ENCODE data around the gene WDR77.

WDR77 gene

DNA sequence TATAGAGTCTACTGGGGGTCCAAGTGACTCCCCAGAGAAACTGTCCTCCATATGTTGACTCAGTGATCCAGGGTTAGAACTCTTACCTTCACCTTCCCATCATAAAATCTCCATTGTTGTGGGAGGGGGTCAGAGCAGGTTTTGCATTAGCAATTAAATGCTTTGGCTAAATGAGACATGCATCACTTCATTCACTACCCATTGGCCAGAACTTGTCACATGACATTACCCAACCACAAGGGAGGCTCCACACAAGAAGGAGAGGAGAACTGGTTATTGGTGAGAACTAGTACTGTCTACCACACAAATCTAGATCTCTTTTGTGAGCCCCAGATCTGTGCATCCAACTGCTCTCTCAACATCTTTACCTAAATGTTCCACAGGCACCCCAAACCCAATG lies 20.5 kb upstream of the WDR77 start:
- H3K9me3 ChIP-seq (ENCODE audit: control insufficient read depth in 1 of 2, low read length in 2 of 2) = no peaks in the 10 kb centered on the region
- H3K36me3 ChIP-seq (ENCODE audit: control insufficient read depth in 1 of 2, insufficient read depth in 2 of 2, low read length in 2 of 2) = peaks cover 11 to 60% of the 10 kb centered on the region in 2 donors
- no peak overlapping the region for H3K27ac ChIP-seq (ENCODE audit: low read length)
- H3K4me1 ChIP-seq (ENCODE audit: control insufficient read depth in 1 of 2, insufficient read depth in 2 of 2, low read length in 2 of 2) = no peaks in the 10 kb centered on the region
- no peak overlapping the region for H3K4me3 ChIP-seq (ENCODE audit: low read depth in 1 of 2, low read length in 2 of 2)
- no peaks in the 10 kb centered on the region for H3K27me3 ChIP-seq (ENCODE audit: low read depth, low read length)

DNA sequence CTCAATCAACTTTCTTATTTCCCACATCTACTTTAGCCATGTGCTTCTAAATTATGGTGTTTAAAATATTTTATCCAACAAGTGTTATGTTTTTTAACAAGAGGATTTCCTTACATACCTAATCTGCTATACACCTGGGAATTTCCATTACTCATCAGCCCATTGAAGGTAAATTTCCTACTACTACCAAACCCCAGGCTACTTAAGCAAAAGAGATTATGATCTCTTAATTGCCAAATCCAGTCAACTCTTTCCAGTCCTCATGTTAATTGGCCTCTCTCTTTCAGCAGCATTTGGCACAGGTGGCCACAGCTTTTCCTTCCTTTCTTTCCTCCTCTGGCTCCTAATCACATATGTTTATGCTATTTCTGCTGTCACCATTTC lies 19.7 kb upstream of the WDR77 start:
- H3K9me3 ChIP-seq (ENCODE audit: control insufficient read depth in 1 of 2, low read length in 2 of 2) = no peaks in the 10 kb centered on the region
- H3K27me3 ChIP-seq (ENCODE audit: low read depth, low read length) = no peaks in the 10 kb centered on the region
- no peak overlapping the region for H3K27ac ChIP-seq (ENCODE audit: low read length)
- peaks cover 11 to 60% of the 10 kb centered on the region in 2 donors for H3K36me3 ChIP-seq (ENCODE audit: control insufficient read depth in 1 of 2, insufficient read depth in 2 of 2, low read length in 2 of 2)
- no peak overlapping the region for H3K4me3 ChIP-seq (ENCODE audit: low read depth in 1 of 2, low read length in 2 of 2)
- no peaks in the 10 kb centered on the region for H3K4me1 ChIP-seq (ENCODE audit: control insufficient read depth in 1 of 2, insufficient read depth in 2 of 2, low read length in 2 of 2)

DNA sequence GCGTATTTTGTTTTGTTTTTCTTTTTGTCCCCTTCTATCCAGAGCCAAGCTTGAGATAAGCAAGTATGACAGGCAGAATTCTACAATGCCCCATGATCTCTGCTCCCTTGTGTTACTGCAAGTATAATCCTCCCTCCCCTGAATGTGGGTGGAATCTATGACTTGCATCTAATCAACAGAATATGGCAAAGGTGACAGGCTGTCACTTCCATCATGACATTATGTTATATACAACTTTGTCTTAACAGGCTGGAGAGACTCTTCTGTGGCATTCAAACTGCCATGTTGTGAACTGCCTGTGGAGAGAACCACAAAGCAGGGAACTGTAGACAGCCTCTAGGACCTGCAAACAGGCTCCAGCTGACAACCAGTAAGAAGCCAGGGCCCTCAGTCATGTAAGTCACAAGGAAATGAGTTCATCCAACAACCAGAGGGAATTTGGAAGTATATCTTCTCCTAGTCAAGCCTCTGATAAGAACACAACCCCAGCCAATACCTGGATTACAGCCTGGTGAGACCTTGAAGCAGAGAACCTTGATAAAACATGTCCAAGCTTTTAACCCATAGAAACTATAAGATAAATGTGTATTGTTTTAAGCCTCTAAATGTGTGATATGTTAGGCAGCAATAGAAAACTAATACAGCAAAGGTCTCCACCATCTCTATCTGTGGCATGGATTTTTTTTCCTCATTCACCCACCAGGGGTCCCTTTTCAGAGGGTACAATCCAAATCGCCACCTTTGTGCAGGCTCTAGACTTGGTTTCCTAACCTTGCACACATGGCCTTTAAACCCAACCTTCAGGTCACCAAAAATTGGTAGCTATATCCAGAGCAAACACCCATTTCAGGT lies 19.0 kb upstream of the WDR77 start:
- Histone ChIP-seq H3K9me3 (ENCODE audit: control insufficient read depth in 1 of 2, low read length in 2 of 2) (no peaks in the 10 kb centered on the region), H3K27ac (ENCODE audit: low read length) (no peak overlapping the region), H3K4me3 (ENCODE audit: low read depth in 1 of 2, low read length in 2 of 2) (no peak overlapping the region), H3K27me3 (ENCODE audit: low read depth, low read length) (no peaks in the 10 kb centered on the region), H3K36me3 (ENCODE audit: control insufficient read depth in 1 of 2, insufficient read depth in 2 of 2, low read length in 2 of 2) (peaks cover 14 to 60% of the 10 kb centered on the region in 2 donors), H3K4me1 (ENCODE audit: control insufficient read depth in 1 of 2, insufficient read depth in 2 of 2, low read length in 2 of 2) (no peaks in the 10 kb centered on the region)

DNA sequence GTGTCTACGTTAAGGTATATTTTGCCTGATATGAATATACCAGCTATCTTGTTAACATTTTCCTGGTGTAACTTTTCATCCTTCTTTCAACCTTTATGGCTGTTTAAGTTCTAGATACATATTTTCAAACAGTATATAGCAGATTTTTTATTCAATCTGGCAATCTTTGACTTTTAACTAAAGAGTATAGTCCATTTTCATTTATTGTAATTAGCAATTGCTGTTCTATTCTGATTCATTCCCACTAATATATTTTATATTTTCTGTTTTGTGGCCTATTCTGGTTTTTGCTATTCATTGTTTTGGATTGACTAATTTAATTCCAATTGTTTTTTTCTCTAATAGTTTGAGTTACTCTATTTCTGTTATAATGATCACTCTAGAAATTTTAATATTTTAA lies 17.4 kb upstream of the WDR77 start:
- H3K36me3 ChIP-seq (ENCODE audit: control insufficient read depth in 1 of 2, insufficient read depth in 2 of 2, low read length in 2 of 2) = peaks cover 25 to 61% of the 10 kb centered on the region in 2 donors
- no peak overlapping the region for H3K4me3 ChIP-seq (ENCODE audit: low read depth in 1 of 2, low read length in 2 of 2)
- no peaks in the 10 kb centered on the region for H3K27me3 ChIP-seq (ENCODE audit: low read depth, low read length)
- H3K4me1 ChIP-seq (ENCODE audit: control insufficient read depth in 1 of 2, insufficient read depth in 2 of 2, low read length in 2 of 2) = peaks cover 0 to 5% of the 10 kb centered on the region in 2 donors
- no peaks in the 10 kb centered on the region for H3K9me3 ChIP-seq (ENCODE audit: control insufficient read depth in 1 of 2, low read length in 2 of 2)
- H3K27ac ChIP-seq (ENCODE audit: low read length) = no peak overlapping the region

DNA sequence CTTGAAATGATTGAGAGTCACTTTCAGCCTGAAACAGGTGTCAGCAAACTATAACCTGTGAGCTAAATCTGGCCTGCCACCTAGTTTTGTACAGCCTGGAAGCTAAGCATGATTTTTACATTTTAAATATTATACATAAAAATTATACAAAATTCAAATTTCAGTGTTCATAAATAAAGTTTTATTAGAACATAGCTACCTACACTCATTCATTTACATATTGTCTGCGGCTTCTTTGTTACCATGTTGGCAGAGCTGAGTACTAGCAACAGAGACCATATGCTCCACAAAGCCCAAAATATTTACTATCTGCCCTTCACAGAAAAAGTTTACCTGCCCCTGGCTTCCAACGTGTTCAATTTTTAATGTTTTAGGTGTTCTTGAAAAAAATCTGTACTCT lies 16.7 kb upstream of the WDR77 start:
- H3K36me3 ChIP-seq (ENCODE audit: control insufficient read depth in 1 of 2, insufficient read depth in 2 of 2, low read length in 2 of 2) = peaks cover 26 to 59% of the 10 kb centered on the region in 2 donors
- H3K27me3 ChIP-seq (ENCODE audit: low read depth, low read length) = no peaks in the 10 kb centered on the region
- H3K4me1 ChIP-seq (ENCODE audit: control insufficient read depth in 1 of 2, insufficient read depth in 2 of 2, low read length in 2 of 2) = peaks cover 0 to 5% of the 10 kb centered on the region in 2 donors
- no peaks in the 10 kb centered on the region for H3K9me3 ChIP-seq (ENCODE audit: control insufficient read depth in 1 of 2, low read length in 2 of 2)
- H3K4me3 ChIP-seq (ENCODE audit: low read depth in 1 of 2, low read length in 2 of 2) = no peak overlapping the region
- no peak overlapping the region for H3K27ac ChIP-seq (ENCODE audit: low read length)

DNA sequence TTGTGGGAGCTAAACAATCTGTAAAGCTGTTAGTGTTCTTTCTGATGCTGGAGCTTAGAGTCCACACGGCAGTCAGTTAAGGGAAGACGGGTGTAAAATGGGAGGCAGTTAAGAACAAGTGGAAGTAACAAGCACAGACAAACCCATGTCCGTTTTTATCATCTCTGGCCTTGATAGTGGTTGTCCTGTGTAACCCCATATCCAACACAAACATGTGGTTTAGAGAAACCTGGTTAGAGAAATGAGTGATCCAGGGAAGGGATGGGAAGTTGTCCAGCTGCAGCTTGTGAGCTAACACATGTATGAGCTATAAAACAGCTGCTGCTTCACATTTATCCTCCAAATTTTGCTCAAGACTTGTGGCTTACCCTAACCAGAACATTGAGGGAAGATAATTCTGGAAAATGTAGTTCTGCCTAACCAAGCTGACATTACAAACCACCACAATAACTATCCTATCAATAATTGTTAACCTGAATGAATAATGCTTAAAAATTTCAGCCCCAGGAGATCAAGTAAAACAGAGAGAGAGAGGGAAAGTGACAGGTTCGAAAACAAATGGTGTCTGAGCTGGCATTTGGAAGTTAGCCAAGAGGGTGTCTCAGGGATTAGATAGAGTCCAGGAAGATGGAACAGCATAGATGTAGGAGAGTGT lies 14.1 kb upstream of the WDR77 start:
- H3K9me3 ChIP-seq (ENCODE audit: control insufficient read depth in 1 of 2, low read length in 2 of 2) = no peaks in the 10 kb centered on the region
- H3K27me3 ChIP-seq (ENCODE audit: low read depth, low read length) = no peaks in the 10 kb centered on the region
- H3K4me3 ChIP-seq (ENCODE audit: low read depth in 1 of 2, low read length in 2 of 2) = no peak overlapping the region
- H3K27ac ChIP-seq (ENCODE audit: low read length) = no peak overlapping the region
- peaks cover 0 to 5% of the 10 kb centered on the region in 2 donors for H3K4me1 ChIP-seq (ENCODE audit: control insufficient read depth in 1 of 2, insufficient read depth in 2 of 2, low read length in 2 of 2)
- H3K36me3 ChIP-seq (ENCODE audit: control insufficient read depth in 1 of 2, insufficient read depth in 2 of 2, low read length in 2 of 2) = peaks cover 33 to 55% of the 10 kb centered on the region in 2 donors

DNA sequence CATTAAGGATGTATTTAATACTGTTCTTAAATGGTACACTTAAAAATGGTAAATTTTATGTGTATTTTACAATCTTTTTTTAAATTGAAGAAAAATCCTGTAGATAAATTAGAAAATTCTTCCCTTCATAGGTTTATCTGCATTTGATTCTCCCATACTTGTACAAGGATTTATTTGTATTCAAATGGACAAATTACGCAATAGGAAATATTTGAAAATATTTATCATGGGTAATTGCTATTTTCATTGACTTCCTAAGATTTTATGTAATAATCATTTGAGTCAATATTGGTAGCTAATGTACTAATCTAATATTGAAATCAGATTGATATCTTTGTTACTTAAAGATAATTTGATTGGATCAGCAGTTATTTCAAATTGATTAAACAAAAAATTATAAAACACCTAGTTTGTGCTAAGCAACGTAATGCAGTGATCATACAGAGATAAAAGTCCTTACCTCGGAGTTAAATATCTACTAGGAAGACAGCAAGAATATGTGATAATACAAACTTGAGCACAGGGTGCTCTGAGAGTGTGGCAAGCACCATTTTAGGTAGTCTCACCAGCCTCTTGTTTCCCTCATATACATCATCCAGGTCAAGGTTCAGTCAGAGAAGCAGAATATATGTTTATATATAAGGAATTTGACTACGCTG lies 13.4 kb upstream of the WDR77 start:
- Histone ChIP-seq H3K27ac (ENCODE audit: low read length) (no peak overlapping the region), H3K27me3 (ENCODE audit: low read depth, low read length) (no peaks in the 10 kb centered on the region), H3K4me1 (ENCODE audit: control insufficient read depth in 1 of 2, insufficient read depth in 2 of 2, low read length in 2 of 2) (peaks cover 0 to 5% of the 10 kb centered on the region in 2 donors), H3K36me3 (ENCODE audit: control insufficient read depth in 1 of 2, insufficient read depth in 2 of 2, low read length in 2 of 2) (peaks cover 39 to 55% of the 10 kb centered on the region in 2 donors), H3K4me3 (ENCODE audit: low read depth in 1 of 2, low read length in 2 of 2) (no peak overlapping the region), H3K9me3 (ENCODE audit: control insufficient read depth in 1 of 2, low read length in 2 of 2) (no peaks in the 10 kb centered on the region)

DNA sequence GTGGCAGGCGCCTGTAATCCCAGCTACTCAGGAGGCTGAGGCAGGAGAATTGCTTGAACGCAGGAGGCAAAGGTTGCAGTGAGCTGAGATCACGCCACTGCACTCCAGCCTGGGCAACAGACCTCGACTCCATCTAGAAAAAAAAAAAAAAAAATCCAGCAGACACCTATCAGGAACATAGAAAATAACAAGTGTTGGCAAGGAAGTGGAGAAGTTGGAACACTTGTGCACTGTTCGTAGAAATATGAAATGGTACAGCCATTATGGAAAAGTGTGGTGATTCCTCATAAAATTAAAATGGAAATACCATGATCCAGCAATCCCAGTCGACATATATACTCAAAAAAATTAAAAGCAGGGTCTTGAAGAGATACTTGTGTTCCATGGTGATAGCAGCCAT lies 12.7 kb upstream of the WDR77 start:
- H3K27me3 ChIP-seq (ENCODE audit: low read depth, low read length) = no peaks in the 10 kb centered on the region
- H3K9me3 ChIP-seq (ENCODE audit: control insufficient read depth in 1 of 2, low read length in 2 of 2) = no peaks in the 10 kb centered on the region
- H3K36me3 ChIP-seq (ENCODE audit: control insufficient read depth in 1 of 2, insufficient read depth in 2 of 2, low read length in 2 of 2) = peaks cover 47 to 59% of the 10 kb centered on the region in 2 donors
- no peak overlapping the region for H3K27ac ChIP-seq (ENCODE audit: low read length)
- peaks cover 0 to 5% of the 10 kb centered on the region in 2 donors for H3K4me1 ChIP-seq (ENCODE audit: control insufficient read depth in 1 of 2, insufficient read depth in 2 of 2, low read length in 2 of 2)
- H3K4me3 ChIP-seq (ENCODE audit: low read depth in 1 of 2, low read length in 2 of 2) = no peak overlapping the region

DNA sequence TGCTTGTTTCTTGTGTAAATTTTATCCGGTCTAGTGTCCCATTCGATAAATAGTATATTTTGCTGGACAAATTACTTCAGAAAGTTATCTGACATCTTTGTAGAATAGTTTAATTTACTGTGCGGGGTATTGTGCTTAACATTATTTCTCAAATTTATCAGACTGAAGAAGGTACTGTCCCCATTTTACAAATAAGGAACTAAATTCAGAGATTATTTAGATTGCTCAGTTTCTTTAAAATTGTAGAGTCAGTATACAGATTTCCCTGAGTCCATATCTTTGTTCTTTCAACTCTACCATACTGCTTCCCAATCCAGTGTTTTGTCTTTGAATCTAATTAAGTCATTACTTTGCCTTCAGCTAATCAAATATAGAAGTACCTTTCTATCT lies 6.6 kb upstream of the WDR77 start:
- no peaks in the 10 kb centered on the region for H3K27me3 ChIP-seq (ENCODE audit: low read depth, low read length)
- no peaks in the 10 kb centered on the region for H3K9me3 ChIP-seq (ENCODE audit: control insufficient read depth in 1 of 2, low read length in 2 of 2)
- no peak overlapping the region for H3K27ac ChIP-seq (ENCODE audit: low read length)
- no peak overlapping the region for H3K4me3 ChIP-seq (ENCODE audit: low read depth in 1 of 2, low read length in 2 of 2)
- peaks cover 55 to 59% of the 10 kb centered on the region in 2 donors for H3K36me3 ChIP-seq (ENCODE audit: control insufficient read depth in 1 of 2, insufficient read depth in 2 of 2, low read length in 2 of 2)
- peaks cover 0 to 37% of the 10 kb centered on the region in 2 donors for H3K4me1 ChIP-seq (ENCODE audit: control insufficient read depth in 1 of 2, insufficient read depth in 2 of 2, low read length in 2 of 2)

DNA sequence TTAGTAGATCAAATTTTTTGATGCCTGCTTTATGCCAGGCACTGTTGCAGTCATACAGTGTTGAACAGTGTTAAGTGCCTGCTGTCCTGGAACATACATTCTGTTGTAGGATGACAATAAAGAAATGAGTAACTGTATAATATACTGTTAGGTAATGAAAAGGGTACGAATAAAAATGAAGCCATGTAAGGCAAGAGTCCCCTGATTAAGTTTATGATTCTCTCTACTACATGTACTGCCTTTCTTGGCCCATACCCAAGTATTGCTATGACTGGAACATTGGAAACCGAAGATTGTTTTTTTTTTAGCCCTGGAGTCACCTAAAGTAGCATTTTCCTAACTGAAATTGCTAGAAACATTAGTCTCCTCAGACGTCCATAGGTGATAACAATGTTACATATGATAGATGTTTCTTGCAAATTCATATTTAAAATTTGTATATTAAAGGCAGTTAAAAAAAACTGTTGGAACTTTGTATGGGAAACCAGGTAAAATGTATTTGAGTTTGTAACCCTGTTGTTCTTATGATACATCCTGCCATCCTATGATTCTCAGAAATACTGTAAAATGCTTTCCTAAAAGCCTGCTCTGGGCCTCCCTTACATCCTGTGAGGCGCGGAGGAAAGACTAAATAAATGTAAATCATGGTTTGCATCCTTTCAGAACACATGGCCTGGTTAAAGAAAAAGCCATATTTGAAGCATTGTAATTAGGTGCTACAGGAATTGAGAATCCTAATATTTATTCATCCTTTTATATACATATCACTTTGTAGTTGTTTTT lies 6.0 kb upstream of the WDR77 start:
- Histone ChIP-seq H3K27me3 (ENCODE audit: low read depth, low read length) (no peaks in the 10 kb centered on the region), H3K36me3 (ENCODE audit: control insufficient read depth in 1 of 2, insufficient read depth in 2 of 2, low read length in 2 of 2) (peaks cover 53 to 57% of the 10 kb centered on the region in 2 donors), H3K27ac (ENCODE audit: low read length) (no peak overlapping the region), H3K9me3 (ENCODE audit: control insufficient read depth in 1 of 2, low read length in 2 of 2) (no peaks in the 10 kb centered on the region), H3K4me3 (ENCODE audit: low read depth in 1 of 2, low read length in 2 of 2) (no peak overlapping the region), H3K4me1 (ENCODE audit: control insufficient read depth in 1 of 2, insufficient read depth in 2 of 2, low read length in 2 of 2) (peaks cover 0 to 43% of the 10 kb centered on the region in 2 donors)

DNA sequence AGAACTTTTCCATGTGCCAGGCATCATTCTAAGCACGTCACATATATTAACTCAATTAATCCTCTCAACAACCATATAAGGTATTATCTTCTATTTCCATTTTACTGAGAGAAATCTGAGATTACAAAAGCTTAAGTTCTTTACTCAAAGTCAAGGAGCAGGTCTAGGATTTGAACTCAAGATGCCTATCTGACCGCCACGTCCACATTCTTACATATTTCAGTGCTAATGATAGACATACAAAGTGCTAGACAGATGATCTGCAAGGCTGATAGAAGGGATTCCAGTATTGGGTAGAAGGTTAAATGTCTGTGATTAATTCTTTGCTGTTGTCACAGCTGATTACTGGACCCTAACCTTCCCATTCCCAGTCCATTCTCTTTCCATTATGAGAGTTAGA lies 4.7 kb upstream of the WDR77 start:
- peaks cover 0 to 46% of the 10 kb centered on the region in 2 donors for H3K4me1 ChIP-seq (ENCODE audit: control insufficient read depth in 1 of 2, insufficient read depth in 2 of 2, low read length in 2 of 2)

More for the DNA sequence above, 4.7 kb upstream of the WDR77 start:
- Histone ChIP-seq H3K27ac (ENCODE audit: low read length) (no peak overlapping the region), H3K9me3 (ENCODE audit: control insufficient read depth in 1 of 2, low read length in 2 of 2) (no peaks in the 10 kb centered on the region), H3K27me3 (ENCODE audit: low read depth, low read length) (no peaks in the 10 kb centered on the region), H3K4me3 (ENCODE audit: low read depth in 1 of 2, low read length in 2 of 2) (no peak overlapping the region), H3K36me3 (ENCODE audit: control insufficient read depth in 1 of 2, insufficient read depth in 2 of 2, low read length in 2 of 2) (peaks cover 44% of the 10 kb centered on the region in 2 donors)

All from muscle layer of duodenum (tissue), 2 donors.